DND-41 (cell line): ENCODE results near the gene CSHL1.
"Not testable (repeated sequence)": the region's sequence is repeated elsewhere in the genome, so short reads cannot be mapped to it uniquely, and the experiment has no call there.

Experiments
- ATAC-seq: fragments of 200-7000 bp; cut with Tn5 transposase; 3 replicates; pipeline ENCODE4 v1.9.1; 2021; ENCODE audit warnings: low read depth; ENCODE audit not compliant: insufficient read depth
- DNase-seq: peaks from one replicate; pipeline ENCODE4 v3.0.0-alpha.2; 2020
- H2AFZ ChIP-seq: 2 replicates; pipeline ENCODE4 v1.6.0; 2012; ENCODE audit warnings: low read depth, low read length
- H3K27ac ChIP-seq: 2 replicates; pipeline ENCODE4 v1.5.1; 2012; ENCODE audit warnings: low read length, inconsistent platforms
- H3K27me3 ChIP-seq: fragments of 200-600 bp; sonication (generic); 2 replicates; pipeline ENCODE4 v1.6.0; 2012; ENCODE audit warnings: low read length, mild to moderate bottlenecking, inconsistent platforms; ENCODE audit not compliant: insufficient read depth, poor library complexity
- H3K36me3 ChIP-seq: 2 replicates; pipeline ENCODE4 v1.5.1; 2012; ENCODE audit warnings: low read length, inconsistent platforms; ENCODE audit not compliant: insufficient read depth
- H3K4me1 ChIP-seq: 2 replicates; pipeline ENCODE4 v1.5.1; 2012; ENCODE audit warnings: mild to moderate bottlenecking, low read length; ENCODE audit not compliant: insufficient read depth
- H3K4me2 ChIP-seq: 2 replicates; pipeline ENCODE4 v1.6.0; 2012; ENCODE audit warnings: mild to moderate bottlenecking, moderate library complexity, low read length, inconsistent platforms; ENCODE audit not compliant: insufficient read depth
- H3K4me3 ChIP-seq, 2 experiments: fragments of 200-600 bp in 1 of 2; shearing (Covaris generic) in 1 of 2; 2 replicates each; pipeline ENCODE4 v1.5.1; 2012 to 2016; ENCODE audit warnings: inconsistent platforms in 2 of 2, low read length in 2 of 2, mild to moderate bottlenecking in 2 of 2, low read depth in 1 of 2, moderate library complexity in 1 of 2
- H3K79me2 ChIP-seq: 2 replicates; pipeline ENCODE4 v1.6.0; 2012; ENCODE audit warnings: low read length, inconsistent platforms; ENCODE audit not compliant: insufficient read depth
- H3K9ac ChIP-seq: 2 replicates; pipeline ENCODE4 v1.6.0; 2012; ENCODE audit warnings: low read depth, mild to moderate bottlenecking, inconsistent platforms, low read length, moderate library complexity
- H3K9me3 ChIP-seq: 2 replicates; pipeline ENCODE4 v1.5.1; 2012; ENCODE audit warnings: low read length, moderate library complexity, mild to moderate bottlenecking, inconsistent platforms; ENCODE audit not compliant: insufficient read depth, severe bottlenecking
- H4K20me1 ChIP-seq: 2 replicates; pipeline ENCODE4 v1.6.0; 2012; ENCODE audit warnings: low read length; ENCODE audit not compliant: insufficient read depth
- TF ChIP-seq, protein P1 (sequence below): IDR thresholded peaks from 2 replicates; pipeline ENCODE4 v1.5.1; 2012; ENCODE audit warnings: borderline replicate concordance, low read length, moderate library complexity, mild to moderate bottlenecking; ENCODE audit not compliant: poor library complexity, severe bottlenecking; ENCODE audit errors: extremely low read depth

CSHL1 gene

GRCh38 chr17:63869491-63870291 lies 41.4 kb downstream of the CSHL1 start:
- not testable (repeated sequence) for H4K20me1 ChIP-seq, H3K4me2 ChIP-seq, H3K4me1 ChIP-seq, H2AFZ ChIP-seq, H3K27me3 ChIP-seq, H3K9ac ChIP-seq, H3K36me3 ChIP-seq, H3K9me3 ChIP-seq, ATAC-seq, DNase-seq, H3K27ac ChIP-seq, H3K79me2 ChIP-seq, H3K4me3 ChIP-seq

DNA sequence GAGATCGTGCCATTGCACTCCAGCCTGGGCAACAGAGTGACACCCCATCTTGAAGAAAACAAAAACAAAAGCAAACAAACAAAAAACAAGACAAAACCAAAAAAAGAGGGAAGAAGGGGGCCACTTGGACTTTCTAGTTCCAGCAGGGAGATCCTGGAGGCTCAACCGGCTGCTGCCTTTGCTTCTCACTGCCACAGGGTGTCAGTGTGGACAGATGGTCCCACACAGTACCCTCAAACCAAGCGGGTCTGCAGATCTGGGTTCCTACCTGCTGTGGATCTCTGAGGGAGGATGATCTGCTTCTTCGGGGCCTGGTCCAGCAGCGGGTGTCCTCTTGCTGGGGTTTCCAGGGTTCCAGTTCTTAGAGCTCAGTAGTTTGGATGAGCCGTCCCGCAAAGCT lies 44.4 kb downstream of the CSHL1 start:
- H3K27ac ChIP-seq, H4K20me1 ChIP-seq, H3K4me2 ChIP-seq, H3K9ac ChIP-seq, H3K4me1 ChIP-seq, H3K4me3 ChIP-seq, H3K79me2 ChIP-seq, H3K36me3 ChIP-seq, H2AFZ ChIP-seq, H3K9me3 ChIP-seq, DNase-seq, H3K27me3 ChIP-seq: not testable (repeated sequence)
- peak; percentile 64; the same call in 2 of the 3 replicates for ATAC-seq
- TF ChIP-seq, protein P1, sequence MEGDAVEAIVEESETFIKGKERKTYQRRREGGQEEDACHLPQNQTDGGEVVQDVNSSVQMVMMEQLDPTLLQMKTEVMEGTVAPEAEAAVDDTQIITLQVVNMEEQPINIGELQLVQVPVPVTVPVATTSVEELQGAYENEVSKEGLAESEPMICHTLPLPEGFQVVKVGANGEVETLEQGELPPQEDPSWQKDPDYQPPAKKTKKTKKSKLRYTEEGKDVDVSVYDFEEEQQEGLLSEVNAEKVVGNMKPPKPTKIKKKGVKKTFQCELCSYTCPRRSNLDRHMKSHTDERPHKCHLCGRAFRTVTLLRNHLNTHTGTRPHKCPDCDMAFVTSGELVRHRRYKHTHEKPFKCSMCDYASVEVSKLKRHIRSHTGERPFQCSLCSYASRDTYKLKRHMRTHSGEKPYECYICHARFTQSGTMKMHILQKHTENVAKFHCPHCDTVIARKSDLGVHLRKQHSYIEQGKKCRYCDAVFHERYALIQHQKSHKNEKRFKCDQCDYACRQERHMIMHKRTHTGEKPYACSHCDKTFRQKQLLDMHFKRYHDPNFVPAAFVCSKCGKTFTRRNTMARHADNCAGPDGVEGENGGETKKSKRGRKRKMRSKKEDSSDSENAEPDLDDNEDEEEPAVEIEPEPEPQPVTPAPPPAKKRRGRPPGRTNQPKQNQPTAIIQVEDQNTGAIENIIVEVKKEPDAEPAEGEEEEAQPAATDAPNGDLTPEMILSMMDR = peak; percentile 36
